DMS53 treated with DMSO at 0.1 percent for 48 hours (cell line): ENCODE results near the gene CHST8.
"Not testable (repeated sequence)": the region's sequence is repeated elsewhere in the genome, so short reads cannot be mapped to it uniquely, and the experiment has no call there.

Experiments used
- DNase-seq: peaks from one replicate; lab custom pipeline; 2025; ENCODE audit not compliant: unreplicated experiment; lab: John Stamatoyannopoulos, UW

CHST8 gene

DNA sequence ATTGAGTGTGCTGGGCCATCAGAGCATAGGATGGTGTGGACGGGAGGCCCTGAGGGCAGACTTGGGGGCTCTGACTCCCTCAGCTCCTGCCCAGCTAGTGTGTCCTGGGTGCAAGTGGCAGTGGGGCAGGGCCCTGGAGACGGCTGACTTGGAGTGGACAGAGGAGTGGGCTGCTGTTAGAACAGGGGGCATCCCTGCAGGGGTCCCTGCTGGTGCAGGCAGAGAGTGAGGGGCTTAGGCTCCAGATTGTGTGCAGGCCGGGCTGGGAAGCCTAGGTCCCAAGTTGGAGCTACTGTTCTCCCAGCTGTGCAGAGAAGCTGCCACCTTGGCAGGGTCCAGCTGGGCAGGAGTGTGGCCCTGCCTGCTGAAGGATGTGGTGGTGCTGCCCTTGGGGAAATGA is 183.6 kb downstream of the CHST8 start:
- DNase-seq, result no peak

GRCh38 chr19:33805840-33806433 is 184.2 kb downstream of the CHST8 start:
- DNase-seq, result no peak

DNA sequence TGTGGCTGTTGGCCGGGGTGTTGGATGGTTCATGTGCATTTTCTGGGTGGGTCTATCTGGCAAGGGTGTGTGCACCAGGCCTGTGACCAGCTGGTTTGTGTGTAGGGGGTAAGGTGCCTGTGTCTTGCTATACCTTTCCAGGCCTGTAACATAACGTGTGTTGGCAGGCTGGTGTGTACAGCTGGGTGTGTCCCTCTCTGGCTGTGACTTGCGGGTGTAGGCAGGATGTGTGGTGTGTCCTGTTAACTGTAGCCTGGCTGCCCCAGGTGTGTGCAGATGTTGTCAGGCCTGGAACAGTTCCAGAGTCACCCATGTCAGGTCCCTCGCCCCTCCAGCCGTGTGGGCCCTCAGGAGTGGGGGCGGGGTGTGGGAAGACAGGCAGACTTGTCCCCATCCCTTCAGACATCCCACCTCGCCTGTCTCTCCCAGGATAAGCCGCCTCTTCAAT is 184.7 kb downstream of the CHST8 start:
- DNase-seq, result no peak

DNA sequence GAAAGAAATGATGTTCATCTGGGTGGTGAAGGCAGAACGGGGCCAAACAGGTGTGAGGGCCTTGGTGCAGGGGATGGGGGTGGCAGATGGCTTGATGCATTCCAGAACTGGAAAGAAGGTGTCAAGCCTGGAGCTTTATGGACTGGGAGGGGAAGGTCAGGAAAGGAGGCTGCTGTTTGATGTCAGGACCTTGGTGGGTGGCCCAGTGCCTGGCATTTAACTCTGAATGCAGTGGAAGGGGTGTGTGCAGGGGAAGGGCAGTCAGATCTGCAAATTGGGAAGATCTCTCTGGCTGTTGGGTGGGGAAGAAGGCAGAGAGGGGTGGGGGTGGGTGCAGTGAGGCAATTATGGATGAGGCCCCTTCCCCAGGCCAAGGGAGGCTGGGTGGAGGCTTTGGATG is 186.6 kb downstream of the CHST8 start:
- no peak for DNase-seq

DNA sequence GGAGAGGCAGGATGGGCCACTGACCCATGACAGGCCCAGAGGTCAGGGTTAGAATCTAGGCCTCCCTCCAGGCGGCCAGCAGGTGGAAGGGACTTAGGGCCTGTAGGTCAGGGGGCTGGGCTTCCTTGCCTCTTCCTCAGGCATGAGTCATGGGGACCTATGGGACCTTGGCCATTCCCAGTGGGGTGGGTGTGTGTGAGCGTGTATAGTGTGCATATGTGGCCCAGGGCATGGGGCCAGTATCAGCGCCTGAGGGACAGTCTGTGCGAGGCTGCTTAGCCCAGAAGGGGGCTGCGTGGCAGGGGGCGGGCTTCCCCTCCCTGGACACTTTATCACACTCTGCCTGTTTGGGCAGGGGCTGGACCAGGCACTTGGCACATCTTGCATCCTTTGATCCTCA is 188.2 kb downstream of the CHST8 start:
- DNase-seq, result no peak

- DNase-seq, result no peak
Measured at GRCh38 chr19:33810821-33811220, 189.1 kb downstream of the CHST8 start.

- DNase-seq, result no peak
Measured at GRCh38 chr19:33811246-33811645, 189.5 kb downstream of the CHST8 start.

GRCh38 chr19:33811736-33812387 is 190.1 kb downstream of the CHST8 start:
- no peak for DNase-seq

DNA sequence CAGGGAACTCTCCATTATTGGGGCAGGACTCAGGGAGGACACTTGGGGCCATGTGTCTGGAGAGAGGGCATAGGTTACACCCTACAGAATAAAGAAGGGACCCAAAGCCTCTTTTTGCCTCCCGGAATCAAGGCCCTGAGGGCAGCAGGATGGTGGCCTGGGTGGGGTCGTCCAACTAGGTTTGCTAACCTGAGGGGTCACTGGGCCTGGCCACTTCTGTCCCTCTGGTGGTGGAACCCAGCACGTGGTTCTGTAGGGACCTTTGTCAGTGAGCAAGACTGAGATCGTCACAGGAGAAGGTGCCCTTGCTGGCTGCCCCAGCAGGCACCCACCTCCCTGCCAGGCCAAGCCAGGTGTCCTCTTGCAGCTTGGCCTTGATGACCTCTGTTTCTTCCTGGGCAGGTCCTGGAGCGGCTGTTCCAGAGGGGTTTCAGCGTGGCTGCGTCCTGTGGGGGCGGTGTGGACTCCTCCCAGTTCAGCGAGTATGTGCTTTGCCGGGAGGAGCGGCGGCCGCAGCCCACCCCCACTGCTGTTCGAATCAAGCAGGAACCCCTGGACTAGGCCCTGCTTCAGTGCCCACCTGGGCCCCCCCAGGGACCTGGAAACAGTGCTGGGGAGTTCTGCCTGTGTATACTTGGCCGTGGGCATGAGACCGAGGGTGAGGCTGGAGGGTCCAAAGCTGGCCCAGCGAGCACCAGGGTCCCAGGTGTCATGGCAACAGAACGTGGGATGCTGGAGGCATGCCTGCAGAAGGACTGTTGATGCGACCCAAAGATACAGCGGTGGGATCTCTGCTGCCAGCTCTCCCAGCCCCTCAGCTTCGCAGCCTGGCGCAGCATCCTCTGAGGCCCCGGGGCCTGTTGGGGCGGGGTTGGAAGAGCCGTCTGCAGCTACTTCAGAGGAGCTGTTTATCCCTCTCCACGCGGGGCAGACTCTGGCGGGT is 190.9 kb downstream of the CHST8 start:
- DNase-seq, result no peak

DNA sequence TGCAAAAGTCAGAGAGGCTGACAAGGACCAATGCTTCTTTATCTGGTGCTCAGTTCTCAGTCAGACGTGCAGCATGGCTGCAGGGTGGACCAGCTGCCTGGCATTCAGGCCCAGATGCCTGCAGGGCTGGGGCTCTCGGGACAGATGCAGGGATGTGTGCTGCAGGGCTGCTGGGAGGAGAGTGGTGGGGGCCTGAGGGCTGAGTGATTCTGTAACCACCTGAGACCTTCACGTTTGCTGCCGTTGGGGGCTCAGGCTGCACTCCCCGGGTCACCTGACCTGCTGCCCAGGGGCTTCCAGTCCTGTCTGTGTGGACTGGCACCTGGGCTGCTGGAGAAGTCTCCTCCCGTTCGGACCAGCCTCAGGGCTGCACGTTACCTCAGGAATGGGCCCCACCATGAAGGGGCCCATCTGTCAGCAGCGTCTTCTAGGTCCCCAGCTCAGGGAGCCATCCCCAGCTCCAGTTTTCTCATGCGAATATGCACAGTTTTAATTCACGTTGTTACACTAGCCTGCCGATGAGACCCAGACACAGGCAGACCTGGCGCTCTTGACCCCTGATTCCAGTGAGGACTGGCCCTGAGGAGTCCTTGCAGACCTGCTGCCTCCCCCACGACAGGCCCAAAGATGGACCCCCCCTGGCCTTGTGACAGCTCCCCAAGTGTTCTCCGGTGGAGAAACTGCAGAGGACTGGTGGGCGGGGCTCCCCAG is 191.8 kb downstream of the CHST8 start:
- no peak for DNase-seq

GRCh38 chr19:33814181-33815165 is 192.7 kb downstream of the CHST8 start:
- no peak for DNase-seq

- no peak for DNase-seq
Measured at GRCh38 chr19:33815380-33816340, 193.9 kb downstream of the CHST8 start.

DNA sequence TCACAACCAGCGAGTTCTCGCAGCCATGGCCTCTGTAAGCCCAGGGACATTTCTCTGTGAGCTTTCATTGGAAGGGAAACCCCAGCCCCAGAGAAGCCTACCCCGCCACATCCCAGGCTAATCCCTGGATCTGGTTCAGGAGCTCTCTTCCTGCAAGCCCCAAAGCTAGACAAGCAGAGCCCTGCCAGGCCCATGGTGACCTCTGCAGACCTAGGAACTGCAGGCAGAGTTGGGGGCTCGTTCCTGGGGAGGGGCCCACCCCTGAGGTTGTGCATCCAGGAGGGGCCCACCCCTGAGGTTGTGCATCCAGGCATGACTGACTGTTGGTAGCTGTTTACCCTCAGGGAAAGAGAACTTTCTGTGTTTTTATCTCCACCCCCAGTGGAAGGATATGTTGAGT is 196.7 kb downstream of the CHST8 start:
- DNase-seq, result no peak

- not testable (repeated sequence) for DNase-seq
Measured at GRCh38 chr19:33819078-33819477, 197.3 kb downstream of the CHST8 start.

DNA sequence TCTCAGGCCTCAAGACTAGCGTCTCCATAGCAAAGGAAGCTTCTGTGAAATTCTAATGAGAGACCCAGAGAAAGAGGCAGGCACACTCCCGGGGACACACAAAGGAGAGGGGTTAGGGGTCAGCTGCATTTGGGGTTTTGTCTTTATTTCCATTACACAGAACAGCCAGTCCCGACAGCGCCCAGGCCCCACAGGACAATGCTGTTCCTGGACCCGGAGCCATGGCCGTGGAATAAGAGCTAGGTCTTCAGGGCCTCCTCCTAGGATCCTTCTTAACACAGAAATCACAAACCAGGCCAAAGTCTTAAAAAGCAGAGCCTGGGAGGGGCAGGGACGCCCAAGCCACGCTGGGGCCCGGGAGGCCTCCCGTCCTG is 197.7 kb downstream of the CHST8 start:
- no peak for DNase-seq

- DNase-seq, result no peak
Measured at GRCh38 chr19:33819880-33820781, 198.4 kb downstream of the CHST8 start.

DNA sequence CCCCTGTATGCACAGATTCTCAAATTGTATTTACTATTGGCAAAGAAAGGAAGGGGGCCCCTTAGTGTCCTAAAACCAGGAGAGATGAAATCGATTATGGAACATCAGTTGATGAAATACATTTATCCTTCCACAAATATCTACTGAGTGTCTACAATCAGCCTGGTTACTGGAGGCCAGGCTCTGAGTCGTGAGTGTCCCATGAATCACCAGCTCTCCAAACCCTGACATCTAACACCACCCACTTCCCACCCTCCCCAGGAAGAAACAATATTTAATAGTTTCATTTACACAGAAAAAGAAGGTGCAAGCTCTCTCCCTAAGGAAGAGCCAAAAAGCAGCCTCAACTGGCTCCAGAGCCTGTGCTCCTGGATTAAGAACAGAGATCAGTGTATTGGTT is 200.1 kb downstream of the CHST8 start:
- no peak for DNase-seq
